ENCODE measurements around the gene LAIR2.
"Not testable (repeated sequence)": the region's sequence is repeated elsewhere in the genome, so short reads cannot be mapped to it uniquely, and the experiment has no call there.

Gene LAIR2

DNA sequence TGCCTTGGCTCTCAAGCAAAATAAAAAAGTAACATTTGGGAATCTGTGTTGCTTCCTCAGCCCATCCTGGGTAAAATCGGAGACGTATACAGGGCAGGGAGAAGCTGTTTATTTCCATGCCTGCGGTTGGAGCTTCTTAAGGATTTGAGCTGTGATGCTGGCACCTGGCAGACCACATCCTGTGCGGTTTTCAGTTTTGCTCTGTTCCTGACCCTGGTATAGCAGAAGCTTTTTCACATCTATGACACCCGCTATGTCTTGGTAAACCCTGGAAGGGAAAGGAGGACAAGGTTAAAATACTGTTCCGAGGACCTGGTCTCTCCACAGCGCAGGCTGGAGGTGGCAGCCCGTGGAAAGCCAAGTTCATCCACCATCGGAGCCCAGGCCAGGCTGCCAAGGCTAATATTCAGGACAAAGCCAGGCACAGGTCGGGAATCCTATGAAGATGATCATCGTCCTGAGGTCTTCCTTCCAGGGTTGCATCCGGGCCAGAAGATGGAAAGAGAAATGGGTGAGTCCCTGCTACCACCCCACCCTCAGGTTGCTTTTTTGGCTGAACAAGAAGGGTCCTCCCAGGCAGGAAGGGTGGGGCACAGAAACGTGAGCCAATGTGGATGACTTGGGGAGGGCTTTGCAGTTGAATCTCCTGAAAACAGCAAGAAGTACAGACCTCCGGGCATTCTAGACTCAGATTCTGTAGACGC lies 4.7 kb upstream of the LAIR2 start:
- not testable (repeated sequence) for H3K56ac ChIP-seq (ENCODE audit: low read length); H3K27me3 ChIP-seq (ENCODE audit: insufficient read depth, low read length, poor library complexity); H3K9ac ChIP-seq (ENCODE audit: low read length); H4K5ac ChIP-seq (ENCODE audit: low read length); H3K79me1 ChIP-seq (ENCODE audit: low read length); H3K4me2 ChIP-seq (ENCODE audit: low read length); DNase-seq; H3K36me3 ChIP-seq (ENCODE audit: control insufficient read depth, insufficient read depth, low read length); H2BK5ac ChIP-seq (ENCODE audit: low read length); H3K23ac ChIP-seq (ENCODE audit: low read length); H2AK5ac ChIP-seq (ENCODE audit: low read length); H3K18ac ChIP-seq (ENCODE audit: low read length); H3K27ac ChIP-seq (ENCODE audit: low read depth, low read length); H2BK120ac ChIP-seq (ENCODE audit: low read depth, low read length); H3K79me2 ChIP-seq (ENCODE audit: control insufficient read depth, insufficient read depth, low read length); H3K4ac ChIP-seq (ENCODE audit: low read depth, low read length); H4K8ac ChIP-seq (ENCODE audit: low read depth, low read length); H2BK15ac ChIP-seq (replicated peaks; ENCODE audit: low read depth); H3K4me3 ChIP-seq (ENCODE audit: low read length); H3K4me1 ChIP-seq (ENCODE audit: control insufficient read depth, low read depth, low read length)
- no CpG with 5 or more reads among the region's 15 CpGs for WGBS (ENCODE audit: extremely low coverage, insufficient coverage, low lambda C conversion rate)

DNA sequence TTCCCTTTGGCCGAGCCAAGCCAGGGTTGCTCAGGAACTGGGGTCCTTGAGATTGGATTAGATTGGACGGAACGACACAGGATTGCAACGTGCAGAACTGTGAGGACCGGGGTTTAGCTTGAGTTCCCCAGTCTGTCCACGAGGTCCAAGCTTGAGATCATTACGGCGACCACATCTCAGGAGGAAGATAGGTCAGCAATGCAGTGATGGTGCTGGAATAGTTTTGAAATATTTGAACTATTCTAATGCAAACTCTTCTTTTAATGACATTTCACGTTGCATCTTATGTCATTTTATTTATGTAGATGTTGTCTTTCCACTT lies 4.2 kb upstream of the LAIR2 start:
- not testable (repeated sequence) for H2BK15ac ChIP-seq (replicated peaks; ENCODE audit: low read depth); H3K27me3 ChIP-seq (ENCODE audit: insufficient read depth, low read length, poor library complexity); H3K4ac ChIP-seq (ENCODE audit: low read depth, low read length); H2BK120ac ChIP-seq (ENCODE audit: low read depth, low read length); H3K9ac ChIP-seq (ENCODE audit: low read length); H2BK5ac ChIP-seq (ENCODE audit: low read length); H3K4me2 ChIP-seq (ENCODE audit: low read length); H2AK5ac ChIP-seq (ENCODE audit: low read length); H3K79me1 ChIP-seq (ENCODE audit: low read length); H3K56ac ChIP-seq (ENCODE audit: low read length); H4K8ac ChIP-seq (ENCODE audit: low read depth, low read length); H3K79me2 ChIP-seq (ENCODE audit: control insufficient read depth, insufficient read depth, low read length); H3K18ac ChIP-seq (ENCODE audit: low read length); H4K5ac ChIP-seq (ENCODE audit: low read length); DNase-seq; H3K4me3 ChIP-seq (ENCODE audit: low read length); H3K4me1 ChIP-seq (ENCODE audit: control insufficient read depth, low read depth, low read length); H3K23ac ChIP-seq (ENCODE audit: low read length); H3K27ac ChIP-seq (ENCODE audit: low read depth, low read length); H3K36me3 ChIP-seq (ENCODE audit: control insufficient read depth, insufficient read depth, low read length)
- no CpG with 5 or more reads among the region's 9 CpGs for WGBS (ENCODE audit: extremely low coverage, insufficient coverage, low lambda C conversion rate)

DNA sequence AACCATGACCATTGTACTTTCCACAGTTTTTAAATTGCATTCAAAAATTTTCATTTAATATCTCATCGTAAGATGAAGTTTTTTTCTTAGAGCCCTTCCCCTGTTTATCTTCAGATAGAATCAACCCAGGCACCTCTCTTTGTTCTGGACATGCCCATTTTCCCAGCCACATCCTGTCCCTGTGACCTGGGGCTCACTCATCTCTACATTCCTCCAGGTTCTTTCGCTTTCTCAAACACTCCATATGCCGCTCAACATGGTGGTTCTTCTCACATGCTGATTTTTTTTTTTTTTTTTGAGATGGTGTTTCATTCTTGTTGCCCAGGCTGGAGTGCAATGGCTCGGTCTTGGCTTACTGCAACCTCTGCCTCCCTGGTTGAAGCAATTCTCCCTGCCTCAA lies 2.9 kb downstream of the LAIR2 start:
- H3K4me3 ChIP-seq (ENCODE audit: low read length); H3K9ac ChIP-seq (ENCODE audit: low read length); H3K79me1 ChIP-seq (ENCODE audit: low read length); H2BK15ac ChIP-seq (replicated peaks; ENCODE audit: low read depth); H3K27ac ChIP-seq (ENCODE audit: low read depth, low read length); DNase-seq; H2BK5ac ChIP-seq (ENCODE audit: low read length); H3K4me1 ChIP-seq (ENCODE audit: control insufficient read depth, low read depth, low read length); H3K27me3 ChIP-seq (ENCODE audit: insufficient read depth, low read length, poor library complexity); H3K4me2 ChIP-seq (ENCODE audit: low read length); H3K79me2 ChIP-seq (ENCODE audit: control insufficient read depth, insufficient read depth, low read length); H2AK5ac ChIP-seq (ENCODE audit: low read length); H3K56ac ChIP-seq (ENCODE audit: low read length); H3K23ac ChIP-seq (ENCODE audit: low read length); H2BK120ac ChIP-seq (ENCODE audit: low read depth, low read length); H4K8ac ChIP-seq (ENCODE audit: low read depth, low read length); H3K4ac ChIP-seq (ENCODE audit: low read depth, low read length); H4K5ac ChIP-seq (ENCODE audit: low read length); H3K18ac ChIP-seq (ENCODE audit: low read length); H3K36me3 ChIP-seq (ENCODE audit: control insufficient read depth, insufficient read depth, low read length): not testable (repeated sequence)
- WGBS (ENCODE audit: extremely low coverage, insufficient coverage, low lambda C conversion rate): no CpG with 5 or more reads among the region's 4 CpGs

DNA sequence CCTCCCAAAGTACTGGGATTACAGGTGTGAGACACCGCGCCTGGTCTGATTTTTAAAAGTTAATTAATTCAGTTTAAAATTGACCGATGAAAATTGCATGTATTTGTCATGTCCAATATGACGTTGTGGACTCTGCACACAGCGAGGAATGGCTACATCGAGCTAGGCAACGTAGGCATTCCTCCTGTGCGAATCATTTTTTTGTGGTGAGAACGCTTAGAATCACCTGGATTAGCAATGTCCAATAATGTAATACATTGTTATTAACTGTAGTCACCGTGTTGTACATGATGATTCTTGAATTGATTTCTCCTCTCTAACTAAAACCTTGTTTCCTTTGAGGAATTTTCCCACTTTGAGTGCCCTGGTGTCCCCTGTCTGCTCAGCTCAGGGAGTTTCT lies 3.4 kb downstream of the LAIR2 start:
- H3K79me2 ChIP-seq (ENCODE audit: control insufficient read depth, insufficient read depth, low read length): no peaks in the 10 kb centered on the region
- H2BK15ac ChIP-seq (replicated peaks; ENCODE audit: low read depth): no peak overlapping the region
- no peaks in the 10 kb centered on the region for H3K4me1 ChIP-seq (ENCODE audit: control insufficient read depth, low read depth, low read length)
- no peak for DNase-seq
- no peak overlapping the region for H3K4me2 ChIP-seq (ENCODE audit: low read length)
- no peak overlapping the region for H3K56ac ChIP-seq (ENCODE audit: low read length)
- no peak overlapping the region for H3K23ac ChIP-seq (ENCODE audit: low read length)
- H3K4ac ChIP-seq (ENCODE audit: low read depth, low read length): no peak overlapping the region
- H4K8ac ChIP-seq (ENCODE audit: low read depth, low read length): no peak overlapping the region
- no peak overlapping the region for H3K4me3 ChIP-seq (ENCODE audit: low read length)
- H3K79me1 ChIP-seq (ENCODE audit: low read length): no peaks in the 10 kb centered on the region
- H3K36me3 ChIP-seq (ENCODE audit: control insufficient read depth, insufficient read depth, low read length): no peaks in the 10 kb centered on the region
- no peak overlapping the region for H3K9ac ChIP-seq (ENCODE audit: low read length)
- no peaks in the 10 kb centered on the region for H3K27me3 ChIP-seq (ENCODE audit: insufficient read depth, low read length, poor library complexity)
- H2BK5ac ChIP-seq (ENCODE audit: low read length): no peak overlapping the region
- no CpG with 5 or more reads among the region's 10 CpGs for WGBS (ENCODE audit: extremely low coverage, insufficient coverage, low lambda C conversion rate)
- no peak overlapping the region for H4K5ac ChIP-seq (ENCODE audit: low read length)
- no peak overlapping the region for H3K27ac ChIP-seq (ENCODE audit: low read depth, low read length)
- H2BK120ac ChIP-seq (ENCODE audit: low read depth, low read length): no peak overlapping the region
- no peak overlapping the region for H3K18ac ChIP-seq (ENCODE audit: low read length)
- no peak overlapping the region for H2AK5ac ChIP-seq (ENCODE audit: low read length)

DNA sequence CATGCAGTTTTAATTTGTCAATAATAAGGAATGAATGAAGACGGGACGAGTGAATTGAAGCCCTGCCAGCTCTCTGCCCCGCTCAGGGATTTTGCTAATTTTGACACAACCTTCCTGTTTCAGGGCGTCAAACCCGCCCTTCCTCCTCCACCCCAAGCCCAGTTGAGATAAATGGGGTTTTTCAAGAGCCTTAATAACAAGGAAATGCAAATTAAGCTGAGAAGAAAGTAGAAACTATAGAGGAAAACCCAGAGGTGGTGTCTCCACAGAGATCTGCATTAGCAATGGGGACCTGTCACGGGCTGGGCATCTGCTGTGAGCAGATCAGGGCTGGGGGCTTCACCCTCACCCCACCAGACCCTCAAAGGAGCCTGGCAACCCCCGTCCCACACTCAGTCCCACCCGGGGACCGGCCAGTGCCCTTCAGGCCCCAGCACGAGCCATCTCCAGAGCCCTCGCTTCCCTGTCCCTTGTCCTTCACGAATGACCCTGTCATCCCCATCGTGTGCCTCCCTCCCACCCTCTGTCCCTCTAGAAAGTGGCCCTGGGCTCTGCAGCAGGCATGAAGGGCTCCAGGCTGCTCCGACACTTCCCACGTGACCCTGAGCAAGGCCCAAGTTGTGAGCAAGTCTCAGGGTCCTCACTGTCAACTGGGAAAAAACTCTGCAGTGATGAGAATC lies 4.5 kb downstream of the LAIR2 start:
- not testable (repeated sequence) for H3K56ac ChIP-seq (ENCODE audit: low read length); H3K27me3 ChIP-seq (ENCODE audit: insufficient read depth, low read length, poor library complexity); H3K23ac ChIP-seq (ENCODE audit: low read length); H3K4me1 ChIP-seq (ENCODE audit: control insufficient read depth, low read depth, low read length); H3K27ac ChIP-seq (ENCODE audit: low read depth, low read length); H3K4ac ChIP-seq (ENCODE audit: low read depth, low read length); H3K79me2 ChIP-seq (ENCODE audit: control insufficient read depth, insufficient read depth, low read length); H4K8ac ChIP-seq (ENCODE audit: low read depth, low read length); H3K9ac ChIP-seq (ENCODE audit: low read length); DNase-seq; H3K79me1 ChIP-seq (ENCODE audit: low read length); H2BK120ac ChIP-seq (ENCODE audit: low read depth, low read length); H3K4me3 ChIP-seq (ENCODE audit: low read length); H2AK5ac ChIP-seq (ENCODE audit: low read length); H4K5ac ChIP-seq (ENCODE audit: low read length); H3K36me3 ChIP-seq (ENCODE audit: control insufficient read depth, insufficient read depth, low read length); H3K18ac ChIP-seq (ENCODE audit: low read length); H2BK15ac ChIP-seq (replicated peaks; ENCODE audit: low read depth); H2BK5ac ChIP-seq (ENCODE audit: low read length); H3K4me2 ChIP-seq (ENCODE audit: low read length)
- no CpG with 5 or more reads among the region's 15 CpGs for WGBS (ENCODE audit: extremely low coverage, insufficient coverage, low lambda C conversion rate)

- Histone ChIP-seq H3K4ac (ENCODE audit: low read depth, low read length) (no peak overlapping the region), H3K23ac (ENCODE audit: low read length) (no peak overlapping the region), H3K79me1 (ENCODE audit: low read length) (no peaks in the 10 kb centered on the region), H3K79me2 (ENCODE audit: control insufficient read depth, insufficient read depth, low read length) (no peaks in the 10 kb centered on the region), H2AK5ac (ENCODE audit: low read length) (no peak overlapping the region), H3K4me2 (ENCODE audit: low read length) (no peak overlapping the region), H3K4me1 (ENCODE audit: control insufficient read depth, low read depth, low read length) (no peaks in the 10 kb centered on the region), H2BK15ac (replicated peaks; ENCODE audit: low read depth) (no peak overlapping the region), H3K18ac (ENCODE audit: low read length) (no peak overlapping the region), H3K9ac (ENCODE audit: low read length) (no peak overlapping the region), H3K27ac (ENCODE audit: low read depth, low read length) (no peak overlapping the region), H2BK5ac (ENCODE audit: low read length) (no peak overlapping the region), H4K5ac (ENCODE audit: low read length) (no peak overlapping the region), H3K56ac (ENCODE audit: low read length) (no peak overlapping the region), H3K27me3 (ENCODE audit: insufficient read depth, low read length, poor library complexity) (no peaks in the 10 kb centered on the region), H3K4me3 (ENCODE audit: low read length) (no peak overlapping the region), H2BK120ac (ENCODE audit: low read depth, low read length) (no peak overlapping the region), H3K36me3 (ENCODE audit: control insufficient read depth, insufficient read depth, low read length) (no peaks in the 10 kb centered on the region), H4K8ac (ENCODE audit: low read depth, low read length) (no peak overlapping the region)
- no peak for DNase-seq
- no CpG with 5 or more reads among the region's 12 CpGs for WGBS (ENCODE audit: extremely low coverage, insufficient coverage, low lambda C conversion rate)
These were observed 5.2 kb downstream of the LAIR2 start for GRCh38 chr19:54507824-54508223.

All from mesendoderm (in vitro differentiated cells).